Esophagus (tissue), 2 donors: Measurements from ENCODE around the gene ENO3. TPM values are rescaled to one million over a fixed set of nuclear protein-coding genes. Genes with fewer than 3 reads are reported as not detected.
"Not testable (repeated sequence)": the region's sequence is repeated elsewhere in the genome, so short reads cannot be mapped to it uniquely, and the experiment has no call there.

Experiments used
- H3K27ac ChIP-seq, 2 donors: one replicate each; pipeline ENCODE4 v1.5.1; 2013; ENCODE audit warnings: low read depth in 2 of 2, mild to moderate bottlenecking in 2 of 2, inconsistent platforms in 1 of 2, low read length in 1 of 2, moderate library complexity in 1 of 2
- H3K27me3 ChIP-seq, 2 donors: one replicate each; pipeline ENCODE4 v1.6.1; 2013; ENCODE audit warnings: low read length in 2 of 2, control low read depth in 1 of 2, mild to moderate bottlenecking in 1 of 2; ENCODE audit not compliant: insufficient read depth in 2 of 2, control insufficient read depth in 1 of 2
- H3K36me3 ChIP-seq, 2 donors: one replicate each; pipeline ENCODE4 v1.6.1; 2013; ENCODE audit warnings: low read length in 1 of 2; ENCODE audit not compliant: control insufficient read depth in 2 of 2, insufficient read depth in 2 of 2
- H3K4me1 ChIP-seq, 2 donors: one replicate each; pipeline ENCODE4 v1.6.1; 2013; ENCODE audit warnings: low read length in 1 of 2; ENCODE audit not compliant: control insufficient read depth in 2 of 2, insufficient read depth in 2 of 2
- H3K4me3 ChIP-seq, 2 donors: one replicate each; pipeline ENCODE4 v1.5.1; 2013; ENCODE audit warnings: low read length in 2 of 2, mild to moderate bottlenecking in 2 of 2, low read depth in 1 of 2, moderate library complexity in 1 of 2
- H3K9me3 ChIP-seq, 2 donors: one replicate each; pipeline ENCODE4 v1.6.1; 2013; ENCODE audit warnings: mild to moderate bottlenecking in 2 of 2, low read depth in 1 of 2, low read length in 1 of 2, moderate library complexity in 1 of 2; ENCODE audit not compliant: control insufficient read depth in 2 of 2, insufficient read depth in 1 of 2
- WGBS, 2 donors: extraction: QIAGEN DNeasy Blood & Tissue Kit; methylation state at CpG; one replicate each; pipeline ENCODE4 v1.1.7; 2013; 5-methylcytosine and 5-hydroxymethylcytosine counted together
- polyA plus RNA-seq, 2 donors: library from polyadenylated mRNA; stranded (reverse); fragments of 200-250 nt; gene quantifications; one replicate each; pipeline ENCODE4 v1.2.3, GENCODE V29; 2013
- donor health status: healthy with polysubstance abuse.
- donor health status: Bipolar disorder and iron deficiency.

ENO3 gene
- polyA plus RNA-seq, 2 donors, result 1.7 to 10.8 TPM

GRCh38 chr17:4919511-4920047, 31.3 kb upstream of the ENO3 start:
- Histone ChIP-seq H3K36me3 (no peaks in the 10 kb centered on the region), H3K27ac (no peak overlapping the region), H3K4me1 (no peaks in the 10 kb centered on the region), H3K27me3 (no peaks in the 10 kb centered on the region), H3K4me3 (no peak overlapping the region), H3K9me3 (no peaks in the 10 kb centered on the region)
- 71 to 74% methylated on average over 8 of the region's 8 CpGs for WGBS, 2 donors

DNA sequence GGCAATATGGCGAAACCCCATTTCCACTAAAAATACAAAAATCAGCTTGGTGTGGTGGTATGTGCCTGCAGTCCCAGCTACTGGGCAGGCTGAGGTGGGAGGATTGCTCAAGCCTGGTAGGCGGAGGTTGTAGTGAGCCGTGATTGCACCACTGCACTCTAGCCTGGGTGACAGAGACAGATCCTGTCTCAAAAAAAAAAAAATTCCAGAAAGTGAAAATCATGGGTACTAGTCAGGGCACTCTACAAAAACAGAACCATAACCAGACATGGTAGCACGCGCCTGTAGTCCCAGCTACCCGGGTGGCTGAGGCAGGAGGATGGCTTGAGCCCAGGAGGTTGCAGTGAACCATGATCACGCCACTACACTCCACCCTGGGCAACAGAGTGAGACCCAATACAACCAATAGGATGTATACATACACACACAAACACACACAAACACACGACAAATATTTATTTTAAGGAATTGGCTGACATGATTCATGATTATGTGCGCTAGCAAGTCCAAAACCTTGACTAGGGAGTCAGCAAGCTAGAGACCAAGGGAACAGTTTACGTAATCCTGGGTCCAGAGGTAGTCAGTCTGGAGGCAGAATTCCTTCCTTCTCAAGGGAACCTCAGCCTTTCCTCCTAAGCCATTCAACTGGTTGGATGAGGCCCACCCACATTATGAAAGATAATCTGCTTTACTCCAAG, 30.4 kb upstream of the ENO3 start:
- H3K27ac ChIP-seq, result peak overlapping the region in 1 of 2 donors; percentile 55
- H3K9me3 ChIP-seq, result no peaks in the 10 kb centered on the region
- no peak overlapping the region for H3K4me3 ChIP-seq
- WGBS, 2 donors, result 70 to 79% methylated on average over 10 of the region's 10 CpGs
- no peaks in the 10 kb centered on the region for H3K27me3 ChIP-seq
- H3K4me1 ChIP-seq, result no peaks in the 10 kb centered on the region
- no peaks in the 10 kb centered on the region for H3K36me3 ChIP-seq

GRCh38 chr17:4921320-4921719, 29.6 kb upstream of the ENO3 start:
- Histone ChIP-seq H3K4me1 (no peaks in the 10 kb centered on the region), H3K9me3 (no peaks in the 10 kb centered on the region), H3K27ac (no peak overlapping the region), H3K4me3 (no peak overlapping the region), H3K27me3 (no peaks in the 10 kb centered on the region), H3K36me3 (no peaks in the 10 kb centered on the region)
- 93 to 94% methylated on average over 4 of the region's 4 CpGs for WGBS, 2 donors

- H3K4me3 ChIP-seq, H3K4me1 ChIP-seq, H3K9me3 ChIP-seq, H3K27me3 ChIP-seq, H3K36me3 ChIP-seq, H3K27ac ChIP-seq: not testable (repeated sequence)
- 82 to 87% methylated on average over 24 of the region's 24 CpGs for WGBS, 2 donors
Measured at GRCh38 chr17:4926577-4927335, 24.2 kb upstream of the ENO3 start.

DNA sequence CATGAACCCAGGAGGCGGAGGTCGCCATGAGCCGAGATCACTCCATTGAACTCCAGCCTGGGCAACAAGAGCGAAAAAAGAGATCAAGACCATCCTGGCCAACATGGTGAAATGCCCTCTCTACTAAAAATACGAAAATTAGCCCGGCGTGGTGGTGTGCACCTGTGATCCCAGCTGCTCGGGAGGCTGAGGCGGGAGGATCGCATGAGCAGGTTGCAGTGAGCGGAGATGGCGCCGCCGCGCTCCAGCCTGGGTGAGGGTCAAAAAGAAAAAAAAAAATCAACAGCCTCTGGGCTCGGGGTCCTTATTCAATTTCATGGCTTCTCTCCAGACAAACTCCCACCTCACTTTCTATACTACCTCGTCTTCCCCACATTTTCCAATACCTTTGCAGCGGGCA, 22.0 kb upstream of the ENO3 start:
- H3K27ac ChIP-seq, result no peak overlapping the region

DNA sequence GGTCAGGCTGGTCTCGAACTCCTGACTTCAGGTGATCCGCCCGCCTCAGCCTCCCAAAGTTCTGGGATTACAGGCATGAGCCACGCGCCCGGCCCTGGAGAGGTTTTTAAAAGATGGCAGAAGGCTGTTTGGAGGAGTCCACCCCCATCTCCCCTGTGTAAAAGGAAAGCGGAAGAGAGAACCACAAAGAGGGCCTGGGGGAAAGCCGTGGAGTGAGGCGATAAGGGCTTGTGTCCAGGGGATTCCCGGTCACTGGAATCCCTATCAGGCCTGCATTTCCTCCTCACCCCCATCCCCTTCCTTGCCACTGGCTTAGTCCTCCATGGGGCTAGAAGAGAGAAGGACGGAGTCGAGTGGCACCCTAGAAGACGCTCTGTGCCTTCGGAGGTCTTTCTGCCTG, 19.0 kb upstream of the ENO3 start, which contains the start of gene GP1BA:
Gene GP1BA, plus strand, starts transcription at position 315 of the 400 bp plus-strand sequence. CDS start 328 bp downstream, outside the sequence.
- Histone ChIP-seq H3K27ac (no peak within 1 kb of the TSS), H3K4me3 (no peak within 1 kb of the TSS), H3K27me3 (no peaks in the 10 kb centered on the region), H3K4me1 (no peaks in the 10 kb centered on the region), H3K36me3 (peaks cover 0 to 10% of the 10 kb centered on the region in 2 donors), H3K9me3 (no peaks in the 10 kb centered on the region)
- WGBS, 2 donors, result 82% methylated on average over 14 of the region's 14 CpGs

More for the DNA sequence above, 22.0 kb upstream of the ENO3 start:
- Histone ChIP-seq H3K9me3 (no peaks in the 10 kb centered on the region), H3K4me3 (no peak overlapping the region), H3K36me3 (no peaks in the 10 kb centered on the region), H3K4me1 (no peaks in the 10 kb centered on the region), H3K27me3 (no peaks in the 10 kb centered on the region)
- WGBS, 2 donors, result 98% methylated on average over 18 of the region's 18 CpGs

DNA sequence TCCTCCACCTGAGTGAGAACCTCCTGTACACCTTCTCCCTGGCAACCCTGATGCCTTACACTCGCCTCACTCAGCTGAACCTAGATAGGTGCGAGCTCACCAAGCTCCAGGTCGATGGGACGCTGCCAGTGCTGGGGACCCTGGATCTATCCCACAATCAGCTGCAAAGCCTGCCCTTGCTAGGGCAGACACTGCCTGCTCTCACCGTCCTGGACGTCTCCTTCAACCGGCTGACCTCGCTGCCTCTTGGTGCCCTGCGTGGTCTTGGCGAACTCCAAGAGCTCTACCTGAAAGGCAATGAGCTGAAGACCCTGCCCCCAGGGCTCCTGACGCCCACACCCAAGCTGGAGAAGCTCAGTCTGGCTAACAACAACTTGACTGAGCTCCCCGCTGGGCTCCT, 18.2 kb upstream of the ENO3 start:
- Histone ChIP-seq H3K9me3 (no peaks in the 10 kb centered on the region), H3K4me3 (no peak overlapping the region), H3K4me1 (no peaks in the 10 kb centered on the region), H3K27me3 (no peaks in the 10 kb centered on the region), H3K27ac (no peak overlapping the region), H3K36me3 (peaks cover 0 to 14% of the 10 kb centered on the region in 2 donors)
- WGBS, 2 donors, result 87 to 92% methylated on average over 12 of the region's 12 CpGs

DNA sequence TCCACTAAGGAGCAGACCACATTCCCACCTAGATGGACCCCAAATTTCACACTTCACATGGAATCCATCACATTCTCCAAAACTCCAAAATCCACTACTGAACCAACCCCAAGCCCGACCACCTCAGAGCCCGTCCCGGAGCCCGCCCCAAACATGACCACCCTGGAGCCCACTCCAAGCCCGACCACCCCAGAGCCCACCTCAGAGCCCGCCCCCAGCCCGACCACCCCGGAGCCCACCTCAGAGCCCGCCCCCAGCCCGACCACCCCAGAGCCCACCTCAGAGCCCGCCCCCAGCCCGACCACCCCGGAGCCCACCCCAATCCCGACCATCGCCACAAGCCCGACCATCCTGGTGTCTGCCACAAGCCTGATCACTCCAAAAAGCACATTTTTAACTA, 17.3 kb upstream of the ENO3 start:
- WGBS, 2 donors, result 78 to 81% methylated on average over 10 to 16 of the region's 16 CpGs
- Histone ChIP-seq H3K4me3 (no peak overlapping the region), H3K36me3 (peaks cover 0 to 21% of the 10 kb centered on the region in 2 donors), H3K27ac (no peak overlapping the region), H3K4me1 (peaks cover under 1 to 1% of the 10 kb centered on the region in 2 donors), H3K9me3 (no peaks in the 10 kb centered on the region), H3K27me3 (no peaks in the 10 kb centered on the region)

DNA sequence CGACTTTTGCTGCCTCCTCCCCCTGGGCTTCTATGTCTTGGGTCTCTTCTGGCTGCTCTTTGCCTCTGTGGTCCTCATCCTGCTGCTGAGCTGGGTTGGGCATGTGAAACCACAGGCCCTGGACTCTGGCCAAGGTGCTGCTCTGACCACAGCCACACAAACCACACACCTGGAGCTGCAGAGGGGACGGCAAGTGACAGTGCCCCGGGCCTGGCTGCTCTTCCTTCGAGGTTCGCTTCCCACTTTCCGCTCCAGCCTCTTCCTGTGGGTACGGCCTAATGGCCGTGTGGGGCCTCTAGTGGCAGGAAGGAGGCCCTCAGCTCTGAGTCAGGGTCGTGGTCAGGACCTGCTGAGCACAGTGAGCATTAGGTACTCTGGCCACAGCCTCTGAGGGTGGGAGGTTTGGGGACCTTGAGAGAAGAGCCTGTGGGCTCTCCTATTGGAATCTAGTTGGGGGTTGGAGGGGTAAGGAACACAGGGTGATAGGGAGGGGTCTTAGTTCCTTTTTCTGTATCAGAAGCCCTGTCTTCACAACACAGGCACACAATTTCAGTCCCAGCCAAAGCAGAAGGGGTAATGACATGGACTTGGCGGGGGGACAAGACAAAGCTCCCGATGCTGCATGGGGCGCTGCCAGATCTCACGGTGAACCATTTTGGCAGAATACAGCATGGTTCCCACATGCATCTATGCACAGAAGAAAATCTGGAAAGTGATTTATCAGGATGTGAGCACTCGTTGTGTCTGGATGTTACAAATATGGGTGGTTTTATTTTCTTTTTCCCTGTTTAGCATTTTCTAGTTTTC, 16.5 kb upstream of the ENO3 start:
- no peak overlapping the region for H3K4me3 ChIP-seq
- peaks cover 0 to 21% of the 10 kb centered on the region in 2 donors for H3K36me3 ChIP-seq
- no peaks in the 10 kb centered on the region for H3K27me3 ChIP-seq
- no peak overlapping the region for H3K27ac ChIP-seq
- 33% methylated on average over 13 to 14 of the region's 14 CpGs for WGBS, 2 donors
- no peaks in the 10 kb centered on the region for H3K9me3 ChIP-seq
- peaks cover 6% of the 10 kb centered on the region in 2 donors for H3K4me1 ChIP-seq
